ENCODE measurements around the gene P2RY8.

- TF ChIP-seq EP300 (IDR thresholded peaks at IDR 0.05; ENCODE audit: borderline replicate concordance) (no peak), MAX (IDR thresholded peaks at IDR 0.05) (no peak), CEBPB (IDR thresholded peaks at IDR 0.05) (no peak), ZBTB7A (IDR thresholded peaks at IDR 0.05; ENCODE audit: low read depth) (no peak), TEAD4 (IDR thresholded peaks at IDR 0.05) (no peak), TAF1 (IDR thresholded peaks at IDR 0.05; ENCODE audit: low read depth) (no peak), REST (IDR thresholded peaks at IDR 0.05; ENCODE audit: low read depth) (no peak), USF1 (IDR thresholded peaks at IDR 0.05) (no peak), RAD21 (IDR thresholded peaks at IDR 0.05; ENCODE audit: low read depth) (no peak), EGR1 (IDR thresholded peaks at IDR 0.05) (no peak), NFIC (IDR thresholded peaks at IDR 0.05) (no peak), YY1 (IDR thresholded peaks at IDR 0.05; ENCODE audit: low read depth) (no peak)
These were observed 103.2 kb downstream of the P2RY8 start for GRCh38 chrX:1433646-1434357.

Measured in Ishikawa (cell line).